DMS53 treated with DMSO at 0.1 percent for 48 hours (cell line): ENCODE measurements around the gene CSTPP1.
A peak's percentile ranks its signal among the peaks of the same experiment; 100 is the strongest.
"Not testable (repeated sequence)": the region's sequence is repeated elsewhere in the genome, so short reads cannot be mapped to it uniquely, and the experiment has no call there.

Experiments used
- DNase-seq: peaks from one replicate; lab custom pipeline; 2025; ENCODE audit not compliant: unreplicated experiment; lab: John Stamatoyannopoulos, UW

The CSTPP1 gene

GRCh38 chr11:46907606-46908005 lies 29.0 kb upstream of the CSTPP1 start:
- no peak for DNase-seq

GRCh38 chr11:46912526-46913150 lies 23.9 kb upstream of the CSTPP1 start:
- DNase-seq, result no peak

- no peak for DNase-seq
Measured at GRCh38 chr11:46913484-46913883, 23.1 kb upstream of the CSTPP1 start.

GRCh38 chr11:46914363-46914762 lies 22.2 kb upstream of the CSTPP1 start:
- no peak for DNase-seq

- DNase-seq, result no peak
Measured at GRCh38 chr11:46914910-46915309, 21.7 kb upstream of the CSTPP1 start.

- no peak for DNase-seq
Measured at GRCh38 chr11:46916286-46917108, 20.1 kb upstream of the CSTPP1 start.

- no peak for DNase-seq
Measured at GRCh38 chr11:46917109-46917761, 19.3 kb upstream of the CSTPP1 start.

GRCh38 chr11:46917762-46918082 lies 18.8 kb upstream of the CSTPP1 start:
- no peak for DNase-seq

- DNase-seq, result peak; percentile 41
Measured at GRCh38 chr11:46918083-46918787, 18.3 kb upstream of the CSTPP1 start, which contains the start of gene LRP4. TSS of gene LRP4 (minus strand) at chr11:46918550. CDS start at chr11:46918379, 171 bp downstream.

- DNase-seq, result no peak
Measured at GRCh38 chr11:46918788-46919513, 17.6 kb upstream of the CSTPP1 start.

- DNase-seq, result peak; percentile 75
Measured at GRCh38 chr11:46920755-46921154, 15.8 kb upstream of the CSTPP1 start.

GRCh38 chr11:46927928-46928327 lies 8.6 kb upstream of the CSTPP1 start:
- DNase-seq, result not testable (repeated sequence)

- not testable (repeated sequence) for DNase-seq
Measured at GRCh38 chr11:46928701-46929100, 7.9 kb upstream of the CSTPP1 start.

- peak; percentile 62 for DNase-seq
Measured at GRCh38 chr11:46930089-46930488, 6.5 kb upstream of the CSTPP1 start.

- DNase-seq, result no peak
Measured at GRCh38 chr11:46942172-46942571, 5.6 kb downstream of the CSTPP1 start.

- DNase-seq, result no peak
Measured at GRCh38 chr11:46944356-46945075, 8.0 kb downstream of the CSTPP1 start.

GRCh38 chr11:46947399-46948077 lies 11.0 kb downstream of the CSTPP1 start:
- peak; percentile 2 for DNase-seq

- DNase-seq, result peak; percentile 67
Measured at GRCh38 chr11:46948378-46949131, 12.0 kb downstream of the CSTPP1 start.

GRCh38 chr11:46949297-46949696 lies 12.7 kb downstream of the CSTPP1 start:
- DNase-seq, result no peak
